CMK (cell line): ENCODE measurements around the gene SLC35E3.

Source experiments
- DNase-seq: peaks from one replicate; pipeline ENCODE4 v3.0.0-alpha.2; 2010; ENCODE audit warnings: low read depth

Gene SLC35E3

DNA sequence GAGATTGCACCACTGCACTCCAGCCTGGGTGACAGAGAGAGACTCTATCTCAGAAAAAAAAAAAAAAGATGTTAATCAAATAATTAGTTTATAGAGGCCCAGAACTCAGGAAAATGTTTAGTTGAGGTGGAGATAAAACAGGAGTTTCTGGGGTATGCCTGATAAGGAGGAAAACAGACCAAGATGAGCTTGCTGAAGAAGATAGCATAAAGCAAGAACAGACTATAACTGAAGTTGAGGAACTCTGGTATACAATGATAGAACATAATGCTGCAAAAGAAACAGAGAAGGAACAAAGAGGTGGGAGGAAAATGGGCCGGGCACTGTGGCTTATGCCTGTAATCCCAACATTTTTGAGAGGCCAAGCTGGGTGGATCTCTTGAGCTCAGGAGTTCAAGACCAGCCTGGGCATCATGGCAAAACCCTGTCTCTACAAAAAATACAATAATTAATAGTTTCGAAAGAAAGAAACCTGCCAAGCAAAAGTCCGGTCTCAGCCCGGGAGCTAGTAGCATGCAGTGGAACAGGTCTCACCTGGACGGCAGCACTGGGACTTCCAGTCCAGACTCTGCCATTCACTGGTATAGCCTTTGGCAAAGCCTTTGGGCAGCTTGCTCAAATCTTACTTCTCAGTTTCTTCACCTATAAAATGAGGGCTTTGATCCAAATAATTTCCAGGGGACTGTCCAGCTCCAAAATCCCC is 25.4 kb downstream of the SLC35E3 start:
- DNase-seq = peak; percentile 67

DNA sequence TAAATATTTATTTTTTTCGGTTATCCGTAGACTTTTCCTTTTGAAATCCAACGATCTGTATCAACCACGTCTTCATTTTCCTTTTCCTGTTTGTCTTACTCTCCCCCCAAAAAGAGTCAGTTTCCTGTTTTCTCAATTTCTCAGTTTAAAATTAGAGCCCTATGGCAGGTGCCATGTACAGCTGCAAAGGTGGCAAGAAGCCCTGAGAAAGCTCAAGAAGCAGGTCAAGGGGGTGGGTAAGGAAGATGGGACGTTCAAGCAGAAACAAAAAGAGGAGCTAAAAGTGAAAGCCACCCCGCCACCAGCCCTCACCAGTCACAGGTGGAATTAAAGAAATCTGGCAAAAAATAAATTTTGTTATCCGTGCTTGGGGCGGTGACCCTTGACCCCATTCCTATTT is 26.7 kb downstream of the SLC35E3 start:
- no peak for DNase-seq

DNA sequence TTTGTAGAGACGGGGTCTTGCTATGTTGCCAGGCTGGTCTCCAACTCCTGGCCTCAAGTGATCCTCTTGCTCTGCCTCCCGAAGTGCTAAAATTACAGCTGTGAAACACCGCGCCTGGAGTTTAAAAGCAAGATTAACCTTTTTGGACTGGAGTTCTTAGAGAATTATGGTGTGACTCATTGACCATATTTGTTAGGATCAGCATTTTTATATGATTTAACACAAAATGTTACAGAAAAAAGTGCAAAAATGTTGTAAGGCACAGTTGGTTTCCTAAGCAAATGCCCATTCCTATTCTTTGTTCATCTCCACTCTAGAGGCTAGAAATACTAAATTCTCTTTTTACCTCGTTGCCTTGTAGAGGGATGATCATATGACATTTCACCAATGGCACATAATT is 27.6 kb downstream of the SLC35E3 start:
- no peak for DNase-seq

DNA sequence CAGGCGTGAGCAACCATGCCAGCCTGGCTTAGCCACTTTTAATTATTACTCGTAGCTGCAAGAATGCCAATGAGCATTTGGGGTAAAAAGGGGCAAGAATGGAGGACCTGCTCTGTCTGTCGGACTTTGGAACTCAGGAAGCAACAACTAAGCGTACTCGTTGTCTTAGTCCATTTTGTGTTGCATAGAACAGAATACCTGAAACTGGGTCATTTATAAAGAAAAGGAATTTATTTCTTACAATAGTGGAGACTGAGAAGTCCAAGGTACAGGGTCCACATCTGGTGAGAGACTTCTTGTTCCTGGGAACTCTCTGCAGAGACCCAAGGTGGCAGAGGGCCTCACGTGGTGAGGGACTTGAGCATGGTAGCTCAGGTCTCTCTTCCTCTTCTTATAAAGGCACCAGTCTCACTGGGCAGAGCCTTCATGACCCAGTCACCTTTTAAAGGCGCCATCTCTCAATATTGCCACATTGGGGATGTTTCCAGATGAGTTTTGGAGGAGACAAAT is 29.2 kb downstream of the SLC35E3 start:
- no peak for DNase-seq

DNA sequence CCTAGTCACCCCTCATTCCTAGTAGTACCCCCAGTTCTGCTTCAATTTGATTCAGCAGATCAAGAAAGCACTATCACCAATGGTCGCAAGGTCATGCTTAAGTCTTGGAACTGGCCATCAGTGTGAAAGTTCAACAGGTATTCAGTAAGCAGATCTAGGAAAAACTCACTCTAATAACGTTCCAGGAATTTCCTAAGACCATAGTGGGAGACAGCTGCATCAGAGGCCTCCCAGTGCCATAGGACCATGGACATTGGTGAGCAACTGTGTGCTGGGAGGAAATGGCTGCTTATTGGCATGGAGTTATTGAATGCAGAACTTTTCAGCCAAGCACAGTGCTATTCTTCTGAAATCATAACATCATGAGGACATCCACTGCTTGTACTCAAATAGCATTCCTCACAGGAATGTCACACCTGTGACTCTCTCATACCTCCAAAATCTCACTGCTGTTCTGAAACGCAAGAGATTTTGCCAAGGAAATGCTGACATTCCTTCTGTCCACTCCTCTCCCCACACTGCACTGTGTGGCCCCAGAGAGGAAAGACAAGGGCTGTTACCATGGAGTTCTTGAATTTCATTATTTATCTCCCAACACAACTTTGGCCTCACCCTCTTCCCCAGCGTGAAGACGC is 31.1 kb downstream of the SLC35E3 start:
- no peak for DNase-seq

DNA sequence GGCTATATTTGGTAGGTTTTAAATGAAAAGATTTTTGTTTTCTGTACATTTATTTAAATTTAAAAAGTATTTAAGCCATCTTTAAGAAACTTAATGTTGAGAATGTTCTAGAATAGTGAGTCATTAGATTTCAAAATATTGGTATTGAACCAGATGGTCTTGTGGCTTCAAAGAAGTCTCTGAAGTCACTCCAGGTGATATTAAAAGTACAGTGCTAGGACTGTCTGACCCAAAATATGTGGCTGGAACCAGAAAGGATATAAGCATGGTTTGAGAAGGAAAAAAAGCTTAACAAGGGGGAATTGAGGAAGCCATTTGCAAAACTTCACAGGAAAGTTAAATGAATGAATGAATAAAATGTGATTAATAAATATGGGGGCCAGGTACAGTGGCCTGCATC is 33.3 kb downstream of the SLC35E3 start:
- no peak for DNase-seq

DNA sequence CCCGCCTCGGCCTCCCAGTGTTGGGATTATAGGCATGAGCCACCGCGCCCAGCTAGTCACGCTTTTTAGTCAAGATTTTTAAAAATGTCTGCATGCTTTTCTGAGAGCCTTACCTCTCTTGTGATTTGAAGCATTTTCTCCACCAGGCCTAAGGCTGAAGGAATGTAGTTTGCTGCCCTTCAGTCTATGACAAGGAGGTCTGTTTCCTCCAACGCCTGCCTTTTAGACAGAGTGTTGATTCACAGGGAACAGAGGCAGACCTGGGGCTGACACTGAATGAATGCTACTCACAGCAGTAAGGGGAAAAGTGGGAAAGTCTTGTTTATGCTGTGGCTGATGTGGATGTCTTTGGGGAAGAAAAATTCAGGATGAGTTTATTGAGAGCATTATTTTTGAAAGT is 34.8 kb downstream of the SLC35E3 start:
- no peak for DNase-seq

DNA sequence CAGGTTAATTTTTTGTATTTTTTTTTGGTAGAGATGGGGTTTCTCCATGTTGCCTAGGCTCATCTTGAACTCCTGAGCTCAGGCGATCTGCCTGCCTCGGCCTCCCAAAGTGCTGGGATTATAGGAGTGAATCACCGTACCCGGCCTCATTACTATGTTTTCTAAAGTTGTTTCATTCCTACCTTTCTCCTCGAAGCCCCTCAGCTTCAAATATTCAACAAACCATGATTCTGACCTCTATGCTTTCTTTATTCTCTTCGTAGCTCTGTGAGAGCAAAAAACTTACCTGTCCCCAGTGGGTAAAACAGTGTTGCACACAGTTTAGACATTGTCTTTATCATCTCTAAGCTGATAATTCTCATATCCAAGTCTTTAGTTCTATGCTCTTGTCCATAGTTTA is 35.8 kb downstream of the SLC35E3 start:
- no peak for DNase-seq

DNA sequence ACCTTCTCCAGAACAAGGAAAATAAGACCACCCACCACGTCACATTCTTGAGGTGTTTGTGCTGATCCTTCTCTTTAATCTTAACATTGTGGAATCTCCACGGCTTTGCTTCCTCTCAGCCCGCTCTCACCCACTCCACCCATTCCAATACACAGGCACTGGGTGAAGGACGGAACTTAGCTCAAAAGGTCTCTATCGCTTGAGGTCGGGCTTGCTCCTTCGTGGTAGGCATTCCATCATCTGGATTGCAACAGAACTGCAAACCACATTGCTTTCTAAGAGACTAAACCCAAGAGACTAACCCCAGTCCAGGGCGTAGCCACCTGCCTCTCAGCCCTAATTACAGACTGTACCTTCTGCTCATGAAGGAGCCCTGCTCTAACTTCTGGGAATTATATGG is 38.0 kb downstream of the SLC35E3 start:
- no peak for DNase-seq

DNA sequence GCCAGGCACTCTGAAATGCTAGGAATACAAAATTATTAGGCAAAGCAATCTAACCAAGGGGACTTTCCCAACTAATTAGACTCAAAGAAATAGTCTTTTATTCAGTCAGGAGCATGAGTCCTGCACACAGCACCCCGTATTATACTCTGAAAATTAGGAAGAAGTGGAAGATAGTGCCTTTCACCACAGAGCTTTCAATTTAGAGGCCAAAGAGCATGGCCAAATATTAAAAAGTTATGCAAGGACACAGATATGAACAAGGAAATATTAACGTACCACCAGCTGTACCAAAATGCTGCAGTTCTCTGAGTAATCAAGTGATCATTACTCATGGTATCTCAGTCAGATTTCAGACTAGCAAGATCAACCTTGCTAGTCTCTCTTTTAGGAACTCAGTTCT is 39.4 kb downstream of the SLC35E3 start:
- DNase-seq = no peak

DNA sequence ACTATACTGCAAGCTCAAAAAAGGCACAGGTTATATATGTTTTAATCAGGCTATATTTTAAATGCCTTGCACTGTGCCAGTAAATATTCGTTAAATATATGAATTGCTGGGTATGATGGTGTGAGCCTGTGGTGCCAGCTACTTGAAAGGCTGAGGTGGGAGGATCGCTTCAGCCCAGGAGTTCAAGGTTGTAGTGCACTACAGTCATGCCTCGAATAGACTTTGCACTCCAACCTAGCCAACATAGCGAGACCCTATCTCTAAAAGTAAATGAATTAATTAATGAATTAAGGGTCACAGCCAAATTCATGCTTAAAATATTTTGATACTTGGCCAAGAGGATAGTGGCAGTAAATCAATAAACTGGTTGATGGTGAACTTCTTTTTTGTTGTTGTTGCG is 39.8 kb downstream of the SLC35E3 start:
- no peak for DNase-seq

DNA sequence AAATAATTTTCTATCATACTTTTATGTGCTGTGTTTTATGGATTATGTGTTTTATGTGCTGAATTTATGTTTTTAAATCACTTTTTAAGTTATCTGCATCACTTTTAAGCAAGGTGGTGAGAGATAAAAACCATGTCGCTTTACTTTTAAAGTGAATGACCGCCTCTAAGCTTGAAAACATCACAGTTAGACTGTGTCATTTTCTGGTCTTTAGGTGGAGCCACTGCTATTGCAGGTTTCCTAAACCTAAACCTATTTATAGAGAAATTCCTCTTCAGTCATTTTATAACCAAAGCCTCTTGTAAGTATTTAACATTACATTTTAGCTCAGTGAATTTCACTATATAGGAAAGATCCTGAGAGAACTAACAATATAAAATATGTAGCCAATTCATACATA is 41.0 kb downstream of the SLC35E3 start:
- DNase-seq = no peak

DNA sequence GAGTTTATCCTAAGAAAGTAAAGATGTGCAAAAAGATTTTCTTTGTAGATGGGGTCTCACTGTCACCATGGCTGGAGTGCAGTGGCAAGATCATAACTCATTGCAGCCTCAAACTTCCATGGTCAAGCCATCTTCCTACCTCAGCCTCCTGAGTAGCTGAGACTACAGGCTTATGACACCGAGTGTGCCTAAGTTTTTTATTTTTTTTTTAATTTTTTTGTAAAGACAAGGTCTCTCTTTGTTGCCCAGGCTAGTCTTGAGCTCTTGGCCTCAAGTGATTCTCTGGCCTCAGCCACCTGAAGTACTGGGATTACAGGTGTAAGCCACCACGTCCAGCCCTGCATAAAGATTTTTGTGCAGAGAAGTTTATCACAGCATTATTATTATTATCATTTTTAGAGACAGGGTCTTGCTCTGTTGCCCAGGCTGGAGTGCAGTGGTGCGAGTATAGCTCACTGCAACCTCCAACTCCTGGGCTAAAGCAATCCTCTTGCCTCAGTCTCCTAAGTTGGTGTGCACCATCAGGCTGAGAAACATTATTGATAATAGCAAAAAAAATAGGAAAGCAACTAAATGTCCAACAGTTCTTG is 42.7 kb downstream of the SLC35E3 start:
- DNase-seq = no peak

DNA sequence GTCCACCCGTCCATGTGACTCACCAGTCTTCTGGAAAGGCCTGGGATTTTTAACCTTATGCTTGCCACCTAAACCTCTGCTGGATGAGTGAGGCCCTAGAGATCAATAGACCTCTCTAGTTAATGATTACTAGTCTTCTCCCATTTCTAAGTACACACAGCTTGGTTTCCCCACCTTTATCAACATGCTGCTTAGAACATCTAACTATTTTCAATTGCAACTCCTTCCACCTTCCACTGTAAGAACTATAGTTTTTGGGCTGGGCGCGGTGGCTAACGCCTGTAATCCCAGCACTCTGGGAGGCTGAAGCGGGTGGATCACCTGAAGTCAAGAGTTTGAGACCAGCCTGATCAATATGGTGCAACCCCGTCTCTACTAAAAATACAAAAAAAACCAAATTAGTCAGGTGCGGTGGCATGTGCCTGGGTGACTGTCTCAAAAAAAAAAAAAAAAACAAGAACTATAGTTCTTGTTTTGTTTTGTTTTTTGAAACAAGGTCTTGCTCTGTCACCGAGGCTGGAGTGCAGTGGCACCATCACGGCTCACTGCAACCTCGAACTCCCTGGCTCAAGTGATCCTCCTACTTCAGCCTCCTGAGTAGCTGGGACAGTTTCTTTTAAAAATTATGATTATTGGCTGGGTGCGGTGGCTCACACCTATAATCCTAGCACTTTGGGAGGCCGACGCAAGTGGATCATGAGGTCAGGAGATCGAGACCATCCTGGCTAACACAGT is 43.3 kb downstream of the SLC35E3 start:
- no peak for DNase-seq

DNA sequence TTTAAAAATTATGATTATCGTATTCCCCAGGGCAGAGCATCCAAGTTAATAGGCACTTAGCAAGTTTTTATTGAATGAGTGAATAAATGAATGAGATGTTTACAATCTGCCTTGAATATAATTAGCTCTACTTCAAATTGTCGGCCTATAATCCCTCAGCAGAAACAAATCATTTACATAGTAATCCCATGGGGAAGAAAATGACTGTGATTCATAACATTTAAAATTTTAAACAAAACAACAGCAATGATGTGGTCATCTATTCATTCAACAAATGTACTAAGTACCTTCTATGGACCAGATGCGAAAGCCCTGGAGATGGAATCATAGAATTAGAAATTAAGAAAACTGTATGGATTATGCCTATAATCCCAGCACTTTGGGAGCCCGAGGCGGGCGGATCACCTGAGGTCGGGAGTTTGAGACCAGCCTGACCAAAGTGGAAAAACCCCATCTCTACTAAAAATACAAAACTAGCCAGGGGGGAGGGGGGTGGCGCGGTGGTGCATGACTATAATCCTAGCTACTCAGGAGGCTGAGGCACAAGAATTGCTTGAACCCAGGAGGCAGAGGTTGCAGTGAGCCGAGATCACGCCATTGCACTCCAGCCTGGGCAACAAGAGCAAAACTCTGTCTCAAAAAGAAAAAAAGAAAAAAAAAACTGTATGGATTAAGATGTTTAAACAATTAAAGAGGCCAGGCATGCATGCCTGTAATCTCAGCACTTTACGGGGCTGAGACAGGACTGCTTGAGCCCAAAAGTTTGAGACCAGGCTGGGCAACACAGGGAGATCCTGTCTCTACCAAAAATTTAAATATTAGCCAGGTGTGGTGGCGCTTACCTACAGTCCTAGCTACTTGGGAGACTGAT is 44.3 kb downstream of the SLC35E3 start:
- DNase-seq = no peak

DNA sequence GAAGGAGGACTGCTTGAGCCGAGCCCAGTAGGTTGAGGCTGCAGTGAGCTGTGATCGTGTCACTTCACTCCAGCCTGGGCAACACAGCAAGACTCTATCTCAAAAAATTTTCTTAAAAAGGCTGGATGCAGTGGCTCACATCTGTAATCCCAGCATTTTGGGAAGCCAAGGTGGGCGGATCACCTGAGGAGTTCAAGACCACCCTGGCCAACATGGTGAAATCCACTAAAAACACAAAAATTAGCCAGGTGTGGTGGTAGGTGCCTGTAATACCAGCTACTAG is 44.9 kb downstream of the SLC35E3 start:
- no peak for DNase-seq

DNA sequence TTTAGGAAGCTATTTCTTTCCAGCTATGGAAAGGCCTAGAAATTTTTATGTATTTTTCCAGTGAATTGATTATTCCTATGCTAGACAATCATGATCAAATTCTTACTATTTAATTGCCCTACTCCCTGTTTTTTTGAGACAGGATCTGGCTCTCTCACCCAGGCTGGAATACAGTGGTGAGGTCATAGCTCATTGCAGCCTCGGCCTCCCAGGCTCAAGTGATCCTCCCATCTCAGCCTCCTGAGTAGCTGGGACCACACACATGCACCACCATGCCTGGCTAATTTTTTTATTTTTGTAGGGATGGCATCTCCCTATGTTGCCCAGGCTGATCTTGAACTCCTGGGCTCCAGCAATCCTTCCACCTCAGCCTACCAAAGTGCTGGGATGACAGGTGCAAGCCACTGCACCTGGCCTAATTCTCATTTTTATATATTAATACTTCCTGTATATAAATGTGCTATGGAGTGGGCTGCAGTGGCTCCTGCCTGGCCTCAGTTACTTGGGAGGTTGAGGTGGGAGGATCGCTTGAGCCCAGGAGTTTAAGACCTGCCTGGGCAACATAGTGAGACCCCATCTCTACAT is 46.0 kb downstream of the SLC35E3 start:
- DNase-seq = no peak

DNA sequence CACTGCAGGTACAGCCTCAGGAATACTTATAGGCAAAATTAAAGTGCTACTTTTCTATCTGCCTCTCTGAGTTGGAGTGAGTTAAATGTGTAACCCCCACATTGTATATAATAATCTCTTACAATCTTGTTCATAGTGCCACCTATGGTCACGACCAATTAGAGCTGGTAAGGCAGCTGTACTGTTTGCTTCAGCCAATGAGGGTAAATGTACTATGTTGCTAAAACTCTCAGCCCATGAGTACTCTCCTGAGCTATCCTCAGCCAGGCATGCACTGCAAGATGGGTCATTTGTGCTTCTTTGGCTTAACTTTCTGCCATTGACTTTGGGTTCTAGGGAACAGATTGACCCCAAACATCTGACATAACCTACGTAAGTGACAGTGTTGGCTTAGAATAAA is 47.0 kb downstream of the SLC35E3 start:
- no peak for DNase-seq

DNA sequence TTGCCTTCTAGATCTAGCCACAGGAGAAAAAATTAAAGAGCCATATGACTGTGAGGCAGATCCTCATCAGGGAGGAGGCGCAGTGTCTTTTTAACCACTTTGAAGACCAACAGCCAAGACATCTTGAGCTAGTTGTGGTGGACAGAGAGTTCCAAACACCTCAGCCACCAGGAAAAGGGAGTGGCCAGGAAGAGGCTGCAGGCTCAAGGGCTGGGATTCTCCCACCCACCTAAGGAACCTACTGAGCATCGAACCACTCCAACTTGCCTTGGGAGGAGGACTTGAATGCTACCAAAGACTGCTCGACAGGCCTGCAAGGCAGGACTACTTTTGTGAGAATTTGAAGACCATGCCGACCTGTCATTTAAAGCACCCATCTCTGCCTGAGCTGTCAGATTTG is 47.5 kb downstream of the SLC35E3 start:
- no peak for DNase-seq

DNA sequence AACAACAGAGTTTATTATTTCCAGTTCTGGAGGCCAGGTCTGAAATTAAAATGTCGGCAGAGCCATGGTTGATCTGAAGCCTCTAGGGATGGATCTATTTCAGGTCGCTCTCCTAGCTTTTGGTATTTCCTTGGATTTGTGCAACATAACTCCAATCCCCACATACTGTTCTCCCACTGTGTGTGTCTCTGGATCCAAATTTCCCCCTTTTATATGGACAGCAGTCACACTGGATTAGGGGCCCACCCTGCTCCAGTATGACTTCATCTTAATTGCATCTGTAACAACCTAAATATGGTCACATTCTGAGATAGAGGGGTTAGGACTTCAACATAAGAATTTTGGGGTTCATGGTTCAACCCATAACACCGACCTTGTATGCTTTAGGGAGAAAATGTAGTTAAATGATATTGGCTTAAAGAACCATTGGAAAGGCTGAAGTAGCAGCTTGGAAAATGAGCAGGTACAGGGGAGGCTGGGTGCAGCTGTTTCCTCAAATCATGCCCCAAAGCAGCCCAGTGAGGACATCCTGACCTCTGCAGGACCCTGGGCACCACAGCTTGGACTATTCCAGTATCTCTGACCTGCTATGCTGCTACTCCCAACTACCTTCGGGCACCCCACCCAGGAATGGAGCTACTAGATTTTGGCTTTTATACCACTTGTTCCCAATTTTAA is 48.1 kb downstream of the SLC35E3 start:
- DNase-seq = no peak

DNA sequence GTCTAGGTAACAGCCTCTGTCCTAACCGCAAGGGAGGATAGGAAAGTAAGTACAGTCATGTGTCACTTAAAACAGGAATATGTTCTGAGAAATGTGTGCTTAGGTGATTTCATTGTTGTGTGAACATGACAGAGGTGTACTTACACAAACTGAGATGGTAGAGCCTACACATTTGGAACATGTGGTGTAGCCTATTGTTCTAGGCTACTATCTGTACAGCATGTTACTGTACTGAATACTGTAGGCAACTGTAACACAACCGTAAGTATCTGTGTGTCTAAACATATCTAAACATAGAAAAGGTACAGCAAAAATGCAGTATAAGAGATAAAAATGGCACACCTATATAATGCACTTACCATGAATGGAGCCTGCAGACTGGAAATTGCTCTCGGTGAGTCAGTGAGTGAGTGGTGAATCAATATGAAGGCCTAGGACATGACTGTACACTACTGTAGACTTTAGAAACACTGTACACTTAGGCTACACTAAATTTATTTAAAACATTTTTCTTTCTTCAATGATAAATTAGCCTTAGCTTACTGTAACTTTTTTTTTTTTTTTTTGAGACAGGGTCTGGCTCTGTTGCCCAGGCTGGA is 48.8 kb downstream of the SLC35E3 start:
- DNase-seq = no peak
